K562 (cell line): ENCODE measurements around the gene C3orf85.

Experiments
- CTCF ChIP-seq, 3 experiments: IDR thresholded peaks in 2 of 3; conservative IDR thresholded peaks in 1 of 3; 2 replicates each; pipeline ENCODE4 v1.5.1; 2011 to 2012; ENCODE audit warnings: low read length in 3 of 3, mild to moderate bottlenecking in 3 of 3, control low read depth in 2 of 3, improper control_type of control experiment in 1 of 3, inconsistent platforms in 1 of 3, low read depth in 1 of 3, mixed read lengths in 1 of 3, moderate library complexity in 1 of 3; ENCODE audit not compliant: insufficient read depth in 2 of 3
- EZH2 ChIP-seq: IDR thresholded peaks from 2 replicates; pipeline ENCODE4 v1.6.1; 2012; ENCODE audit warnings: low read depth, mild to moderate bottlenecking, inconsistent platforms, low read length, borderline replicate concordance
- GABPA ChIP-seq: fragments of 200-800 bp; sonication (Bioruptor generic); conservative IDR thresholded peaks from 2 replicates; pipeline ENCODE4 v1.6.1; 2016; ENCODE audit warnings: low read depth, missing genetic modification characterization, missing compliant biosample characterization
- GABPB1 ChIP-seq: sonication (generic); formaldehyde crosslinking; IDR thresholded peaks from 2 replicates; pipeline ENCODE4 v1.8.0; 2022; ENCODE audit warnings: mild to moderate bottlenecking, missing genetic modification reagents
- TF ChIP-seq, protein P1 (sequence below): fragments of 450-650 bp; IDR thresholded peaks from 2 replicates; pipeline ENCODE4 v1.7.1; 2018; ENCODE audit warnings: mild to moderate bottlenecking, low read depth; ENCODE audit not compliant: partially characterized antibody
- TF ChIP-seq, protein P2 (sequence below): conservative IDR thresholded peaks from 2 replicates; pipeline ENCODE4 v1.6.1; 2011; ENCODE audit warnings: low read depth, mild to moderate bottlenecking, low read length; ENCODE audit not compliant: control insufficient read depth
- TF ChIP-seq, protein P3 (sequence below): sonication (generic); formaldehyde crosslinking; IDR thresholded peaks from 2 replicates; pipeline ENCODE4 v1.9.0; 2022; ENCODE audit warnings: mild to moderate bottlenecking, missing genetic modification reagents

DNA sequence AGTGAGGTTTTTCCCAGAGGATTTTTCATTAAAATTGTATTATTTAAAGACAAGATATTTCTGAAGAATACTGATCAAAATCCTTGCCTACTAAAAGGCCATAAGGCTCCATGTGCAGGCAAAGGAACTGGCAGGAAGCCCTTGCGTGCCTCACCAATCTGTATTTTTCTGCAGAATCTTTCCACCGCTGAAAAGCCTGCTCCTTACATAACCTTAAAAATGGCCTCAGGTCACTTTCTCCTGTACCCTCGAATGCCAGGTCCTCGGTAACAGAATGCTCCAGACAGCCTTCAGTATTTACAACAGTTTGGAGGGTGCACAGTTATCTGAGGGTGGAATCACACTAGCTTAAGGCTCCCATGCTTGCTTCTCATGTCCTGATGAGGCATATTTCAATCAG is 21.8 kb upstream of the C3orf85 start:
- TF ChIP-seq, protein P1, sequence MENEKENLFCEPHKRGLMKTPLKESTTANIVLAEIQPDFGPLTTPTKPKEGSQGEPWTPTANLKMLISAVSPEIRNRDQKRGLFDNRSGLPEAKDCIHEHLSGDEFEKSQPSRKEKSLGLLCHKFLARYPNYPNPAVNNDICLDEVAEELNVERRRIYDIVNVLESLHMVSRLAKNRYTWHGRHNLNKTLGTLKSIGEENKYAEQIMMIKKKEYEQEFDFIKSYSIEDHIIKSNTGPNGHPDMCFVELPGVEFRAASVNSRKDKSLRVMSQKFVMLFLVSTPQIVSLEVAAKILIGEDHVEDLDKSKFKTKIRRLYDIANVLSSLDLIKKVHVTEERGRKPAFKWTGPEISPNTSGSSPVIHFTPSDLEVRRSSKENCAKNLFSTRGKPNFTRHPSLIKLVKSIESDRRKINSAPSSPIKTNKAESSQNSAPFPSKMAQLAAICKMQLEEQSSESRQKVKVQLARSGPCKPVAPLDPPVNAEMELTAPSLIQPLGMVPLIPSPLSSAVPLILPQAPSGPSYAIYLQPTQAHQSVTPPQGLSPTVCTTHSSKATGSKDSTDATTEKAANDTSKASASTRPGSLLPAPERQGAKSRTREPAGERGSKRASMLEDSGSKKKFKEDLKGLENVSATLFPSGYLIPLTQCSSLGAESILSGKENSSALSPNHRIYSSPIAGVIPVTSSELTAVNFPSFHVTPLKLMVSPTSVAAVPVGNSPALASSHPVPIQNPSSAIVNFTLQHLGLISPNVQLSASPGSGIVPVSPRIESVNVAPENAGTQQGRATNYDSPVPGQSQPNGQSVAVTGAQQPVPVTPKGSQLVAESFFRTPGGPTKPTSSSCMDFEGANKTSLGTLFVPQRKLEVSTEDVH, result no peak
- TF ChIP-seq CTCF (IDR thresholded peaks at IDR 0.05 in 2 of 3, conservative IDR thresholded peaks at IDR 0.05 in 1 of 3; ENCODE audit: insufficient read depth in 2 of 3, low read depth in 1 of 3, low read length in 3 of 3) (no peak), EZH2 (no peak), GABPA (no peak), GABPB1 (no peak)
- TF ChIP-seq, protein P2, sequence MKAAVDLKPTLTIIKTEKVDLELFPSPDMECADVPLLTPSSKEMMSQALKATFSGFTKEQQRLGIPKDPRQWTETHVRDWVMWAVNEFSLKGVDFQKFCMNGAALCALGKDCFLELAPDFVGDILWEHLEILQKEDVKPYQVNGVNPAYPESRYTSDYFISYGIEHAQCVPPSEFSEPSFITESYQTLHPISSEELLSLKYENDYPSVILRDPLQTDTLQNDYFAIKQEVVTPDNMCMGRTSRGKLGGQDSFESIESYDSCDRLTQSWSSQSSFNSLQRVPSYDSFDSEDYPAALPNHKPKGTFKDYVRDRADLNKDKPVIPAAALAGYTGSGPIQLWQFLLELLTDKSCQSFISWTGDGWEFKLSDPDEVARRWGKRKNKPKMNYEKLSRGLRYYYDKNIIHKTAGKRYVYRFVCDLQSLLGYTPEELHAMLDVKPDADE, result no peak
- TF ChIP-seq, protein P3, sequence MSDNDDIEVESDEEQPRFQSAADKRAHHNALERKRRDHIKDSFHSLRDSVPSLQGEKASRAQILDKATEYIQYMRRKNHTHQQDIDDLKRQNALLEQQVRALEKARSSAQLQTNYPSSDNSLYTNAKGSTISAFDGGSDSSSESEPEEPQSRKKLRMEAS (CRISPR knock-in tag), result no peak
